ENCODE measurements around the gene MYMK.
A peak's percentile ranks its signal among the peaks of the same experiment; 100 is the strongest.

GRCh38 chr9:133558191-133559126 lies 33.7 kb upstream of the MYMK start:
- TF ChIP-seq, protein P1, sequence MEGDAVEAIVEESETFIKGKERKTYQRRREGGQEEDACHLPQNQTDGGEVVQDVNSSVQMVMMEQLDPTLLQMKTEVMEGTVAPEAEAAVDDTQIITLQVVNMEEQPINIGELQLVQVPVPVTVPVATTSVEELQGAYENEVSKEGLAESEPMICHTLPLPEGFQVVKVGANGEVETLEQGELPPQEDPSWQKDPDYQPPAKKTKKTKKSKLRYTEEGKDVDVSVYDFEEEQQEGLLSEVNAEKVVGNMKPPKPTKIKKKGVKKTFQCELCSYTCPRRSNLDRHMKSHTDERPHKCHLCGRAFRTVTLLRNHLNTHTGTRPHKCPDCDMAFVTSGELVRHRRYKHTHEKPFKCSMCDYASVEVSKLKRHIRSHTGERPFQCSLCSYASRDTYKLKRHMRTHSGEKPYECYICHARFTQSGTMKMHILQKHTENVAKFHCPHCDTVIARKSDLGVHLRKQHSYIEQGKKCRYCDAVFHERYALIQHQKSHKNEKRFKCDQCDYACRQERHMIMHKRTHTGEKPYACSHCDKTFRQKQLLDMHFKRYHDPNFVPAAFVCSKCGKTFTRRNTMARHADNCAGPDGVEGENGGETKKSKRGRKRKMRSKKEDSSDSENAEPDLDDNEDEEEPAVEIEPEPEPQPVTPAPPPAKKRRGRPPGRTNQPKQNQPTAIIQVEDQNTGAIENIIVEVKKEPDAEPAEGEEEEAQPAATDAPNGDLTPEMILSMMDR (IDR thresholded peaks at IDR 0.05; ENCODE audit: control extremely low read depth in 1 of 3, insufficient read depth in 1 of 3, low read depth in 1 of 3, low read length in 3 of 3): no peak
- TF ChIP-seq POLR2A (IDR thresholded peaks at IDR 0.05; ENCODE audit: control extremely low read depth in 1 of 2, low read depth in 2 of 2, low read length in 2 of 2): no peak
- TF ChIP-seq EZH2 (IDR thresholded peaks at IDR 0.05; ENCODE audit: low read depth, low read length, severe bottlenecking): no peak
- no peak for TF ChIP-seq CEBPB (IDR thresholded peaks at IDR 0.05; ENCODE audit: low read depth, low read length)
- 0 out of 4 replicates have a peak, but pooled peaks of 1 of the 2 experiments have one; percentile 37 for TF ChIP-seq HDAC2 (IDR thresholded peaks at IDR 0.05; ENCODE audit: borderline replicate concordance in 1 of 2, low read depth in 2 of 2, low read length in 2 of 2)
- TF ChIP-seq SP1 (IDR thresholded peaks at IDR 0.05; ENCODE audit: low read depth, low read length): no peak
- peak; percentile 80 for TF ChIP-seq JUND (IDR thresholded peaks at IDR 0.05; ENCODE audit: low read length)
- peak; percentile 30; the same call in 1 of the 2 replicates for TF ChIP-seq MAFK (IDR thresholded peaks at IDR 0.05; ENCODE audit: low read depth, low read length)
- no peak for TF ChIP-seq TAF1 (IDR thresholded peaks at IDR 0.05; ENCODE audit: low read depth, low read length)
- TF ChIP-seq GABPA (IDR thresholded peaks at IDR 0.05; ENCODE audit: borderline replicate concordance, insufficient read depth, low read length): no peak
- no peak for TF ChIP-seq POLR2AphosphoS5 (IDR thresholded peaks at IDR 0.05; ENCODE audit: low read depth, low read length)
- TF ChIP-seq, protein P2, sequence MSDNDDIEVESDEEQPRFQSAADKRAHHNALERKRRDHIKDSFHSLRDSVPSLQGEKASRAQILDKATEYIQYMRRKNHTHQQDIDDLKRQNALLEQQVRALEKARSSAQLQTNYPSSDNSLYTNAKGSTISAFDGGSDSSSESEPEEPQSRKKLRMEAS (IDR thresholded peaks at IDR 0.05): peak; percentile 49
